OCI-LY3 (cell line): ENCODE measurements around the gene CALU.

ENCODE experiments used
- EZH2phosphoT487 ChIP-seq: fragments of 200-600 bp; shearing (Covaris generic); IDR thresholded peaks from 2 replicates; pipeline ENCODE4 v1.6.1; 2018; ENCODE audit warnings: antibody characterized with exemption, mixed run types, low read depth
- TF ChIP-seq, protein P1 (sequence below): fragments of 200-600, 300-600 bp; sonication (generic); IDR thresholded peaks from 2 replicates; pipeline ENCODE4 v1.5.1; 2014; ENCODE audit warnings: antibody characterized with exemption, low read length, low read depth

DNA sequence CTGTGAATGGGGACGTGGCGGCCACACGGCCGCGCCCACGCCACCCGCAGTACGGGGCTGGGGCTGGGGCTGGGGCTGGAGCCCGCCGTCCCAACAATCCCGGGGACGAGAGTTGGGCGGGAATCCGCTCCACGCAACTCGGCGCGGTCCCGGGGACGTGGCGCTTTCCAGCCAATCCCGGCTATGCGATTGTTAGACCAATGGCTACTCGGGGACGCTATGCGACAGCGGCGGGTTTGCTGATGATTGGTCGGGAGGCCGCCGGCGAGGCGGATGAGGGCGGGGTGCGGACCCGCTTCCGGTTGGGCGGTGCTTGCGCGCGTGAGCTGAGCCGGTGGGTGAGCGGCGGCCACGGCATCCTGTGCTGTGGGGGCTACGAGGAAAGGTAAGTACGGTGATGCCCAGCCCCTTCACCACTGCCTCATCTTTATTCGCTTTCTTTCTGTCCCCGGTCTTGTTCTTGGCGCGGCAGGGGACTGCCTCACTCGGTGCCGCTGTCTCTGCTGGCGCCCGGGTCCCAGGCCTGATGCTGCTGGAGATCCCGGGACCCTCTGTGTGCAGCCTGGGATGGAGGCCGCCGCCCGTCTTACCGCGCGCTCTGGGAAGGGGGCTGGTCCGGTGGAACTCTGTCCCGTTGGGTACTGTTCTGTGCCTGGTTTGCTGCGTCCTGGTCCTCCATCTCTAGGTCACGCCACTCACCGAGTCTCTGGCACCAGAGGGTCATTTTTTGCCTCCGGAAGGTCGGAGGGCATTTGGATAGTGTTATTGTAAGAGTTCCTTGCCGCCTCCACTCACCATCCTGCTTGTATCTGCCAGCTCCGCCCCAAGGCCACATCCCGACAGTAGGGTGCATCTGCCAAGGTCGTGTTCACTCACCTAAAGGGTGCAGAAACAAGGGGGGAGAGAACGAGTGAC lies at the start of gene CALU:
- no peak for TF ChIP-seq EZH2phosphoT487
- TF ChIP-seq, protein P1, sequence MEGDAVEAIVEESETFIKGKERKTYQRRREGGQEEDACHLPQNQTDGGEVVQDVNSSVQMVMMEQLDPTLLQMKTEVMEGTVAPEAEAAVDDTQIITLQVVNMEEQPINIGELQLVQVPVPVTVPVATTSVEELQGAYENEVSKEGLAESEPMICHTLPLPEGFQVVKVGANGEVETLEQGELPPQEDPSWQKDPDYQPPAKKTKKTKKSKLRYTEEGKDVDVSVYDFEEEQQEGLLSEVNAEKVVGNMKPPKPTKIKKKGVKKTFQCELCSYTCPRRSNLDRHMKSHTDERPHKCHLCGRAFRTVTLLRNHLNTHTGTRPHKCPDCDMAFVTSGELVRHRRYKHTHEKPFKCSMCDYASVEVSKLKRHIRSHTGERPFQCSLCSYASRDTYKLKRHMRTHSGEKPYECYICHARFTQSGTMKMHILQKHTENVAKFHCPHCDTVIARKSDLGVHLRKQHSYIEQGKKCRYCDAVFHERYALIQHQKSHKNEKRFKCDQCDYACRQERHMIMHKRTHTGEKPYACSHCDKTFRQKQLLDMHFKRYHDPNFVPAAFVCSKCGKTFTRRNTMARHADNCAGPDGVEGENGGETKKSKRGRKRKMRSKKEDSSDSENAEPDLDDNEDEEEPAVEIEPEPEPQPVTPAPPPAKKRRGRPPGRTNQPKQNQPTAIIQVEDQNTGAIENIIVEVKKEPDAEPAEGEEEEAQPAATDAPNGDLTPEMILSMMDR, result no peak
